Stimulated activated CD4-positive, alpha-beta T cell treated with anti-CD3 and anti-CD28 coated beads, TNF-alpha, amount 100 ng/mL, for 24 hours (primary cell): ENCODE measurements around the gene INPPL1.
A peak's percentile ranks its signal among the peaks of the same experiment; 100 is the strongest.
"Not testable (repeated sequence)": the region's sequence is repeated elsewhere in the genome, so short reads cannot be mapped to it uniquely, and the experiment has no call there.

Experiments
- DNase-seq, 3 experiments: peaks; one replicate each; pipeline ENCODE4 v3.0.0-alpha.2; 2020; ENCODE audit warnings: low read depth in 3 of 3

INPPL1 gene, protein sequence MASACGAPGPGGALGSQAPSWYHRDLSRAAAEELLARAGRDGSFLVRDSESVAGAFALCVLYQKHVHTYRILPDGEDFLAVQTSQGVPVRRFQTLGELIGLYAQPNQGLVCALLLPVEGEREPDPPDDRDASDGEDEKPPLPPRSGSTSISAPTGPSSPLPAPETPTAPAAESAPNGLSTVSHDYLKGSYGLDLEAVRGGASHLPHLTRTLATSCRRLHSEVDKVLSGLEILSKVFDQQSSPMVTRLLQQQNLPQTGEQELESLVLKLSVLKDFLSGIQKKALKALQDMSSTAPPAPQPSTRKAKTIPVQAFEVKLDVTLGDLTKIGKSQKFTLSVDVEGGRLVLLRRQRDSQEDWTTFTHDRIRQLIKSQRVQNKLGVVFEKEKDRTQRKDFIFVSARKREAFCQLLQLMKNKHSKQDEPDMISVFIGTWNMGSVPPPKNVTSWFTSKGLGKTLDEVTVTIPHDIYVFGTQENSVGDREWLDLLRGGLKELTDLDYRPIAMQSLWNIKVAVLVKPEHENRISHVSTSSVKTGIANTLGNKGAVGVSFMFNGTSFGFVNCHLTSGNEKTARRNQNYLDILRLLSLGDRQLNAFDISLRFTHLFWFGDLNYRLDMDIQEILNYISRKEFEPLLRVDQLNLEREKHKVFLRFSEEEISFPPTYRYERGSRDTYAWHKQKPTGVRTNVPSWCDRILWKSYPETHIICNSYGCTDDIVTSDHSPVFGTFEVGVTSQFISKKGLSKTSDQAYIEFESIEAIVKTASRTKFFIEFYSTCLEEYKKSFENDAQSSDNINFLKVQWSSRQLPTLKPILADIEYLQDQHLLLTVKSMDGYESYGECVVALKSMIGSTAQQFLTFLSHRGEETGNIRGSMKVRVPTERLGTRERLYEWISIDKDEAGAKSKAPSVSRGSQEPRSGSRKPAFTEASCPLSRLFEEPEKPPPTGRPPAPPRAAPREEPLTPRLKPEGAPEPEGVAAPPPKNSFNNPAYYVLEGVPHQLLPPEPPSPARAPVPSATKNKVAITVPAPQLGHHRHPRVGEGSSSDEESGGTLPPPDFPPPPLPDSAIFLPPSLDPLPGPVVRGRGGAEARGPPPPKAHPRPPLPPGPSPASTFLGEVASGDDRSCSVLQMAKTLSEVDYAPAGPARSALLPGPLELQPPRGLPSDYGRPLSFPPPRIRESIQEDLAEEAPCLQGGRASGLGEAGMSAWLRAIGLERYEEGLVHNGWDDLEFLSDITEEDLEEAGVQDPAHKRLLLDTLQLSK

DNA sequence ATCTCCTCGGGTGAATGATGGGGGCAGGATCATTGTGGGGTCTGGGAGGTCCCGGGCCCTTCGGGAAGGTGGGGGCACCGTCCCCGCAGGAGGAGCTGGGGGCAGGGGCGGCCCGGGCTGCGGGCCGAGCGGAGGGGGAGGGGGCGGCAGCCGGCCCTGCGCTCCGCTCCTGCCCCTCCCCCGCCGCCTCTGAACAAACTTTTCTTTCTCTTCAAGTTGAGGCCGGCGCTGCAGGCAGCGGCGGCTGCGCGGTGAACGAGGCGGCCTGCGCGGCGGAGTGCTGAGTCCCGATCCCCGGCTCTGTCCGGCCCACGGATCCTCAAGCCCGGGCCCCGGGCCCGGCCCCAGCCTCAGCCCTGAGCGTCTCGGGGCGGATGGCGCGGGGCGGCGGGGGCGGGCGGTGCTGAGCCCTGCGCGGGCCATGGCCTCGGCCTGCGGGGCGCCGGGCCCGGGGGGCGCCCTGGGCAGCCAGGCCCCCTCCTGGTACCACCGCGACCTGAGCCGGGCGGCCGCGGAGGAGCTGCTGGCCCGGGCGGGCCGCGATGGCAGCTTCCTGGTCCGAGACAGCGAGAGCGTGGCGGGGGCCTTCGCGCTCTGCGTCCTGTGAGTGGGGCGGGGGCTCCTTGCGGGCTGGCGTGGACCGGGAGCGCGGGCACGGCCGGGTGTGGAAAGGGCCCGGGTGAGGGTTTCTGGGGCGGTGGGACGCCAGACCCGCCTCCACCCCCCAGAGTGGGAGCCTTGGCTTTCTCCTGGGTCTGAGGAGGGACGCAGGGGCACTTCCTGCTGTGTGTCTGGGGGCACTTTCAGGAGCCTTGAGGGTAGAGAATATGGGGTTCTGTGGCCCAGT, at the start of gene INPPL1:
Gene INPPL1 (plus strand): TSS at position 204 of the 847 bp plus-strand sequence. CDS start 218 bp downstream, at position 422.
- DNase-seq: no peak

DNA sequence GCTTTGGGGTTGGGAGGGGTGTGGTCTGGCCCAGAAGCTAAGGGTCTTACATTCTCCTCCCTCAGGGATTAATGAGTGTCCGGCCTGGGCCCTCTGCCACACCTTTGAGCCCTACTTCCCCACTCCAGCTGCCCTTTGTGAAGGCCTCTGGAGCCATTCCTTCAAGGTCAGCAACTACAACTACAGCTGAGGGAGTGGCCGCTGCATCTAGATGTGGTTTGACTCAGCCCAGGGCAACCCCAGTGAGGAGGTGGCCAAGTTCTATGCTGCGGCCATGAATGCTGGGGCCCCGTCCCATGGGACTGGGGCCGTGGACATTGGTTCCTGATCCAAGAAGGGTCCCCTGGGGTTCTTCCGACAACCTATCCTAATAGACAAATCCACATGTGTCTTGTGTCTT, 46.9 kb upstream of the INPPL1 start:
- DNase-seq: no peak

DNA sequence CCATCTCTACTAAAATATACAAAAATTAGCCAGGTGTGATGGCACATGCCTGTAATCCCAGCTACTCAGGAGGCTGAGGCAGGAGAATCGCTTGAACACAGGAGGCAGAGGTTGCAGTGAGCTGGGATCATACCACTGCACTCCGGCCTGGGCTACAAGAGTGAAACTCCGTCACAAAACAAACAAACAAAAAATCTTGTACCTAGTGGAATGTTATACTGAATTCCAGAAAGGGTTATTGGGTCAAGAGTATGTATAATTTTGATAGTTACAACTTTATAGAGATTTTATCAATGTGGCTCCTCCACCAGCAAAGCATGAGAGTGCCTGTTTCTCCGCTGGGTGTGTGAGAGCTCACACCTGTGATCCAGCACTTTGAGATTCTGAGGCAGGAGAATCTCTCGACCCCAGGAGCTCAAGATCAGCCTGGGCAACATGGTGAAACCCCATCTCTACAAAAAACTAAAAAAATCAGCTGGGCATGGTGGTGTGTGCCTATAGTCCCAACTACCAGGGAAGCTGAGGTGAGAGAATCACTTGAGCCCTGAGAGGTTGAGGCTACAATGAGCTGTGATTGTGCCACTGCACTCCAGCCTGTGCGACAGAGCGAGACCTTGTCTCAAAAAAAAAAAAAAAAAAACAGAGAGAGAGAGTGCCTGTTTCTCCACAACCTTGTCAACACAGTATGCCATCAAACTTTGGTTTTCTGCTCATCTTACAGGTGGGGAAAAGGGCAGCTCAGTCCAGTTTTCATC, 45.3 kb upstream of the INPPL1 start:
- DNase-seq: no peak

DNA sequence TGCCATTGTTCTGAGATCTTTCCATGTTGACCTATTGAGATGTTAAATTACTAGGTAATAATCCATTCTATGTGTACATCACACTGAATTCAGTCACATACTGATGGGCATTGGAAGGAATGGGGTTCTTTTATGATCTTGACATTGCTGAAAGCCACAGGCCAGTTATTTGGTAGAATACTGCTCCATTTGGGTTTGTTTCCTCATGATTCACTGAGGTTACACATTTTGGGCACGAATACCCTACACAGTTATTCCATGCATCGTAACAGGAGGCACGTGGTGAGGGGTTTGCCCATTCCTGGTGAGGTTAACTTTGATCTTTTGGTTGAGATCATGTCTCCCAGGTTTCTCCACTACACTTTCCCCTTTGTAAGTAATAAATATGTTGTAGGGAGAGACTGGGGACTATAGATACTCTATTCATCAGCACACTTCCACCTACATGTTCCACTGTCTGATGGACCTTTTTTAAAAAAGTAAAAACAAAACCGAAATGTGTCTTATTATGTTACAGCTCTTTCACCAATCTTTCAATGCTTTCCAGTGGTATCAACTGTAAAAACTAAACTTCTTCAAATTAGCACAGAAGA, 44.7 kb upstream of the INPPL1 start:
- DNase-seq: peak in 1 of 3 experiments; percentile 2

DNA sequence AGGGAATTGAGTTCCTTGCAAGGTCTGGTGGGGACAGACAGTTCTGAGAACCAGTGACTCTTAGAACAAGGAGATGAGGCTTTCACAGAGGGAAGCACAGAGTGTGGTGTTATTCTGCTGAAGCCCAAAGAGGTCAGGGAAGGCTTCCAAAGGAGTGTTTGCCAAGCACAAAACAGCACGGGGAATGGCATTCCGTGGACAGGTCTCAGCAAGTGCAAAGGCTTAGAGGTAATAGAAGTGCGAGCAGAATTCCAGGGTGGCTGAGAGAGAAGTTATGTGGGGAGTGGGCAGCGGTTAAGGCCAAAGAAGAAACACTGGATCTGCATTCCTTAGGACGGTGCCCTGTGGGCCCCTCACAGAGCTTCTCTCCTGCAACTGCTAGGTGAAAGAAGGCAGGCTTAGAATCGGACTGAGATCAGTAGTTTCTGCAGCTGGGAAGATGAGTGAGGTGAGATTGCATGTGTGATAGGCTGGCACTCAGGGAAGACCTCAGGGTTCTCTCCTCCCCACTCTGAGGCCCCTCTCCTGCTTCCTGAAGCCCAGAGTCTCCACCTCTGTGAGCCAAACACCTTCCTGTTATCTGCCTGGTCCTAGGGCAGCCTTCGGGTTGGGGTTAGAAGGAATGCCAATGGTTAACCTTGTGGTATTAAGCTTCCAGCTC, 43.5 kb upstream of the INPPL1 start:
- DNase-seq: not testable (repeated sequence)

DNA sequence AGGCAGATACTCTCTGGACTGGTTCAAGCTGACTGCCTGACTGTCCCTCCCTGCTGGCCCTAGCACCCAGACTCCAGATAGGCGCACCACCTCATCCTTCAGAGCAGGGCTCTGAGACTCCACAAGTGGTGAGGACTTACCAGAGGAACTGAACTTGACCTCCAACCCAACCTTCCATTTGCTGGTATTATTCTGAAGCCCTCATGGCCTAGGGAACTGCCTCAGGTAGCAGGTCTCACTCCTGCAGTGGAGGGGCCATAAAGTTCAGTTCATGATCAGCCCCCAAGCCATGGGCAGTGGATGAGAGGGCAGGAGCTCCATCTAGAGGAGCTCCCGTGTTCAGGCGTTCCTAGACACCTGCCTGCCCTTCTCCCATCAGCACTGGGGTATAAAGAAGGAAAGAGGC, 43.0 kb upstream of the INPPL1 start:
- not testable (repeated sequence) for DNase-seq

DNA sequence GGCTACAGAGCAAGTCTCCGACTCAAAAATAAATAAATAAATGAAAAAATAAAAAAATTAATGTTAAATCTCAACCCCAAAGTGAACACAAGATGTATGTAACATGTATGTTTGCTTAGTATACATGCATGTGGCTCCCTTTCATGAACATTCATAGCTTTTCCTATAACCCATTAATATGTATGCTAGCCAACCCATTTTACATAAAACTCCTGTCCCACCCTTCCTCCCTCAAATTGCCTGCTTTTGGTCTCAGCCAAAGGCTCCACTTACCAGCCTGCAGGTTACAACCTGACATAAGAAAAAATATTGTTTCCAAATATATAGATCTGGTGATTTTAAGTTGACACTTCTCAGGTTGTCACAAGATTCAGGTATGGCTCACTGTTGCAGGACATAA, 36.3 kb upstream of the INPPL1 start:
- no peak for DNase-seq

DNA sequence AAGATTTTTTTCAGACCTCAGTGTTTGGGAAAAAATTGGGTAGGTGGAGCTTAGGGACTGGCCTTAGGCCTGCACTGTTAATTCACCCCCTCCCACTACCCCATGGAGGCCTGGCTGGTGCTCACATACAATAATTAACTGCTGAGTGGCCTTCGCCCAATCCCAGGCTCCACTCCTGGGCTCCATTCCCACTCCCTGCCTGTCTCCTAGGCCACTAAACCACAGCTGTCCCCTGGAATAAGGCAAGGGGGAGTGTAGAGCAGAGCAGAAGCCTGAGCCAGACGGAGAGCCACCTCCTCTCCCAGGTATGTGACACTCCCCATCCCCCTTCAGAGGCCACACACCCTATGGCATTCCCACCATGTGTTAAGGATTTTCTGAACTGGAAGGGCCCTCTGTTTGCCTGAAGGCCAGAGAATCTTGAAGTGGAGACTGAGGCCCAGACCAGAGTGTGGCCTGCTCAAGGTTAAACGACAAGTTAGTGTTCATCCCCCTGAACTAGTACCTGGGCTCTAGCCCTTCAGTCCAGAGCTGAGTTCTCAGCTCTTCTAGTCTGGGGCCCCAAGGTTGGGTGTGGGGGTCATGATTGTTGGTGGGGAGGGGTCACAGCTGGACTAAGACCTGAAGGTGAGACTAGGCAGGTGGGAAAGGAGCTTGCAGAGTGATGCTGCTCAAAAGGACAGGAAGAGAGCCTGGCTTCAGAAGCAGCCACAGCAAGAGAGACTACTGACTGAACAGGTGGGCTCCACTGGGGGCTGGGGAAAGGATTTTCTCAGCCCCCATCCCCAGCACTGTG, 34.9 kb upstream of the INPPL1 start:
- DNase-seq: no peak

DNA sequence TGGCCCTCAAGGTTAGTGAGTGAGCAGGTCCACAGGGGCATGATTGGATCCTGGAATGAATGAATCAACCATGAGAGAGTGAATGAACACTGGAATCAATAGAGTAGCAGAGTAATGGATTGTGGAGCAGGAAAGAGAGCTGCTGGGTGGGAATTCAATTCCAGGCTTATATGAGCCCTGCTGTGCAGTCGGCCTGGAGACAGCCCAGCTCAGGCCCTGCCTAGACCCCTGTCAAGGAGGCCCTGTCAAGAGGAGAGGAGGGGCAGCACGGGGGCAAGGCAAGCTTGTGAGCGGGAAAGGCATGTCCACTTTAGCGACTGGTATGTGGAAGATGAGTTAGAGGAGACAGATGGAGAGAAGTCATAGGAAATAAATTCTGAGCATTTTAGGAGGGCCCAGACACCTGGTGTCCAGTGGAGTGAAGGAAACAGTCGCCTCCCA, 33.9 kb upstream of the INPPL1 start:
- no peak for DNase-seq

DNA sequence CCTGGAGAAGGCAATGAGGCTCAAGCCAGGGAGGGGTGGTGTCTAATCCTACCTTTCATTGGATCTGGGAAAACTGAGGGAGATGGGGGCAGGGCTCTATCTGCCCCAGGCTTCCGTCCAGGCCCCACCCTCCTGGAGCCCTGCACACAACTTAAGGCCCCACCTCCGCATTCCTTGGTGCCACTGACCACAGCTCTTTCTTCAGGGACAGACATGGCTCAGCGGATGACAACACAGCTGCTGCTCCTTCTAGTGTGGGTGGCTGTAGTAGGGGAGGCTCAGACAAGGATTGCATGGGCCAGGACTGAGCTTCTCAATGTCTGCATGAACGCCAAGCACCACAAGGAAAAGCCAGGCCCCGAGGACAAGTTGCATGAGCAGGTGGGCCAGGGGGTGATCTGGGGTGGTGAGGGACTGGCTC, 32.6 kb upstream of the INPPL1 start, which contains the start of gene FOLR1:
Gene FOLR1 (plus strand): TSS at position 180 of the 421 bp plus-strand sequence. CDS start 34 bp downstream, at position 214.
- no peak for DNase-seq

DNA sequence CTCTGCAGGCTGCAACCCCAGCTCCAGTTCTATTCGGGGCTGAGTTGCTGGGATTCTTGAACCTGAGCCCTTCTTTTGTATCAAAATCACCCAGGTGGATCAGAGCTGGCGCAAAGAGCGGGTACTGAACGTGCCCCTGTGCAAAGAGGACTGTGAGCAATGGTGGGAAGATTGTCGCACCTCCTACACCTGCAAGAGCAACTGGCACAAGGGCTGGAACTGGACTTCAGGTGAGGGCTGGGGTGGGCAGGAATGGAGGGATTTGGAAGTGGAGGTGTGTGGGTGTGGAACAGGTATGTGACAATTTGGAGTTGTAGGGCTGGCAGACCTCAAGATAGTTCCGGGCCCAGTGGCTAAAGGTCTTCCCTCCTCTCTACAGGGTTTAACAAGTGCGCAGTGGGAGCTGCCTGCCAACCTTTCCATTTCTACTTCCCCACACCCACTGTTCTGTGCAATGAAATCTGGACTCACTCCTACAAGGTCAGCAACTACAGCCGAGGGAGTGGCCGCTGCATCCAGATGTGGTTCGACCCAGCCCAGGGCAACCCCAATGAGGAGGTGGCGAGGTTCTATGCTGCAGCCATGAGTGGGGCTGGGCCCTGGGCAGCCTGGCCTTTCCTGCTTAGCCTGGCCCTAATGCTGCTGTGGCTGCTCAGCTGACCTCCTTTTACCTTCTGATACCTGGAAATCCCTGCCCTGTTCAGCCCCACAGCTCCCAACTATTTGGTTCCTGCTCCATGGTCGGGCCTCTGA, 28.9 kb upstream of the INPPL1 start:
- DNase-seq: no peak

DNA sequence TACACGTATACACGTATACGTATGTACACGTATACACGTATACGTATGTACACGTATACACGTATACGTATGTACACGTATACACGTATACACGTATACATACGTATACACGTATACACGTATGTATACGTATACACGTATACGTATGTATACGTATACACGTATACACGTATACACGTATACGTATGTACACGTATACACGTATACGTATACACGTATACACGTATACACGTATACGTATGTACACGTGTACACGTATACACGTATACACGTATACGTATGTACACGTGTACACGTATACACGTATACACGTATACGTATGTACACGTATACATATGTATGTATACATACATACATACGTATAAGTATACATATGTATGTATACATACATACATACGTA, 23.1 kb upstream of the INPPL1 start:
- not testable (repeated sequence) for DNase-seq

DNA sequence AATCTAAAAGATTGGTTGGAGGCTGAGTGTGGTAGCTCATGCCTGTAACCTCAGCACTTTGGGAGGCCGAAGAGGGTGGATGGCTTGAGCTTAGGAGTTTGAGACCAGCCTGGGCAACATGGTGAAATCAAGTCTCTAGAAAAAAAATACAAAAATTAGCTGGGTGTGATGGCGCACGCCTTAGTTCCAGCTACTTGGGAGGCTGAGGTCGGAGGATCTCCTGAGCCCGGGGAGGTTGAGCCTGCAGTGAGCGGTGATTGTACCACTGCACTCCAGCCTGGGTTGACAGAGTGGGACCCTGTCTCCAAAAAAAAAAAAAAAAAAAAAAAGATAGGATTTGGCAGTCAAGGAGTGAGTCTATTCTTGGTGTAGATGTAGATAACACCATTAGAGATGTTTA, 22.0 kb upstream of the INPPL1 start:
- DNase-seq: no peak

DNA sequence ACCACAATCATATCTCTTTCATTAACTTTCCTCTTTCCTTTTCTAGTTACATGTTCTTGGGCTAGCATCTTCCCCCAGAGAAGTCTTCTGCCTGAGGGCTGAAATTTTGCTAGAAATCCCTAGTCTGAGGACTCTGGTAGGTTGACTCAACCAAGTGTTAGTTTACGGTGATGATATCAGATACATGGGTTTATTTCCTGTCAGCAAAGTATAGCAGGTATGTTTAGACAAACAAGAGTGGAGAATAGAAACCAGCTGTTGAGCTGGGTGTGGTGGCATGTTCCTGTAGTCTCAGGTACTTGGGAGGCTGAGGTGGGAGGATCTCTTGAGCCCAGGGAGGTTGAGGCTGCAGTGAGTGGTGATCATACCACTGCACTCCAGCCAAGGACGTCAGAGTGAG, 21.4 kb upstream of the INPPL1 start:
- DNase-seq: no peak

DNA sequence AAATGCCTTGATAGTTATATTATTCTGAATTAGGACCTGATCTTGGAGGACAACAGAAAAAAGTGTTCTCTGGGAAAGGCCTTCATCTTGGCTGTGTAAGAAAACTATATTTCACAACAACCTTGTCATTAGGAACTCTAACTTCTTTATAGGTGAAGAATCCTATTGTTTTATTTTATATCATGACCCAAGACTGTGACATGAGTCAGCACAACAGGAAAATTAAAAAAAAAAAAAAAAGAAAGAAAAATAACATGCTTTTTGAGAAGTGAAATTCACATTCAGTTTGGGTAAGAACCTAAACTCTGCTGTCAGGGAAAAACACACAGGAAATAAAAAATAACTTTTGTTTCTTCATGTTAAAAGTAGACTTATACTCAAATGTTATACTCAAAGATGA, 19.7 kb upstream of the INPPL1 start:
- DNase-seq: no peak

DNA sequence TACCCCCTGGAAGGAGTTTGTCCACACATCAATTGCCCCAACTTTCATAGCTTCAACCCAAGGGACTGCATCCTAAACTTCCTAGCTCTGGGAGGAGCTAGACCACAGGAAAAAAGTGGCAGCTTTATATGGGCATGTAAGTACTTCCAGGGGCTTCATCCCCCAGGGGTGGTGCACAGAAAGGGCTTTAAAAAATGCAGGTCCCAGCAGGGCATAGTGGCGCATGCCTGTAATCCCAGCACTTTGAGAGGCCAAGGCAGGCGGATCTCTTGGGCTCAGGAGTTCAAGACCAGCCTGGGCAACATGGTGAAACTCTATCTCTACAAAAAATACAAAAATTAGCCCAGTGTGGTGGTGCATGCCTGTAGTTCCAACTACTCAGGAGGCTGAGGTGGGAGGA, 17.8 kb upstream of the INPPL1 start:
- DNase-seq: not testable (repeated sequence)

DNA sequence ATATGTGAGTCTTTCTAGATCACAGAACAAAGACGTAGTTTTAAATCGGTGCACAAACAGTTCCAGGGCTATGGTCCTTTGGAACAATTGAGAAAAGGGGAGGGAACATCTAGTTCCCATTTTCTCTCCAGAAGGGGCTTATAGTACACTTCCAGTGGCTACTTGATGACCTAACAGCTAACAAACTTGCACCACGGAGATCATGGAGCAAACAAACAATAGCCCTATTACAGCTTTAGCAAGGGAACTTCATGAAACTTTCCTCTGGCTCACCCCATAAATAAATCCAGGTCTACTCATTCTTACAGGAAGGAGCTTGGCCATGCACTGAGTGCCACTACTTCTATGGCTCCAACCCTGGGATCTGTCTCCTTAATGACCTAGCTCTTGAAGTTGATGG, 16.3 kb upstream of the INPPL1 start:
- no peak for DNase-seq

DNA sequence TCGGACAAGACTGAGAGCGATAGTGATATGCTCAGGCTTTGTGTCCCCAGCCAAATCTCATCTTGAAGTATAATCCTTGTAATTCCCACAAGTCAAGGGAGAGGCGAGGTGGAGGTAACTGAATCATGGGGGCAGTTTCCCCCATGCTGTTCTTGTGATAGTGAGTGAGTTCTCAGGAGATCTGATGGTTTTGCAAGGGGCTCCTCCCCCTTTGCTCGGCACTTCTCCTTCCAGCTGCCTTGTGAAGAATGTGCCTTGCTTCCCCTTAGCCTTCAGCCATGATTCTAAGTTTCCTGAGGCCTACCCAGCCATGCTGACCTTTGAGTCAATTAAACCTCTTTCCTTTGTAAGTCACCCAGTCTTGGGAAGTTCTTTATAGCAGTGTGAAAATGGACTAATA, 15.5 kb upstream of the INPPL1 start:
- DNase-seq: no peak
